Endodermal cell (in vitro differentiated cells): ENCODE measurements around the gene GGTLC2. TPM values are rescaled to one million over a fixed set of nuclear protein-coding genes. Genes with fewer than 3 reads are reported as not detected.

Source experiments
- DNase-seq: peaks from one replicate; pipeline ENCODE4 v3.0.0-alpha.2; 2017
- H3K27ac ChIP-seq: 2 replicates; pipeline ENCODE4 v1.5.1; 2013; ENCODE audit warnings: mild to moderate bottlenecking, low read depth, low read length, moderate library complexity
- H3K27me3 ChIP-seq: 2 replicates; pipeline ENCODE4 v1.6.1; 2013; ENCODE audit warnings: mild to moderate bottlenecking, low read length, moderate library complexity; ENCODE audit not compliant: insufficient read depth, control insufficient read depth, poor library complexity, severe bottlenecking
- H3K36me3 ChIP-seq: 2 replicates; pipeline ENCODE4 v1.7.0; 2013; ENCODE audit warnings: mild to moderate bottlenecking, low read length, moderate library complexity; ENCODE audit not compliant: control insufficient read depth, insufficient read depth
- H3K4me1 ChIP-seq: one replicate; pipeline ENCODE4 v1.7.0; 2013; ENCODE audit warnings: low read length; ENCODE audit not compliant: control insufficient read depth, insufficient read depth
- H3K4me3 ChIP-seq: 2 replicates; pipeline ENCODE4 v1.5.1; 2013; ENCODE audit warnings: mild to moderate bottlenecking, low read length, moderate library complexity
- H3K9ac ChIP-seq: 2 replicates; pipeline ENCODE4 v1.6.1; 2013; ENCODE audit warnings: mild to moderate bottlenecking, low read length, moderate library complexity; ENCODE audit not compliant: poor library complexity, severe bottlenecking; ENCODE audit errors: extremely low read depth
- H3K9me3 ChIP-seq: 2 replicates; pipeline ENCODE4 v1.6.1; 2013; ENCODE audit warnings: mild to moderate bottlenecking, low read length, moderate library complexity; ENCODE audit not compliant: control insufficient read depth
- H3K27ac Mint-ChIP-seq: 2 replicates; pipeline ENCODE4 v1.8.0; 2020; ENCODE audit warnings: mixed read lengths
- H3K27me3 Mint-ChIP-seq: 2 replicates; pipeline ENCODE4 v1.8.0; 2021; ENCODE audit warnings: mild to moderate bottlenecking, mixed read lengths; ENCODE audit not compliant: insufficient read depth
- H3K36me3 Mint-ChIP-seq: 2 replicates; pipeline ENCODE4 v1.8.0; 2020; ENCODE audit warnings: low read depth, mixed read lengths
- H3K4me1 Mint-ChIP-seq: 2 replicates; pipeline ENCODE4 v1.8.0; 2020; ENCODE audit warnings: mixed read lengths
- H3K4me3 Mint-ChIP-seq: 2 replicates; pipeline ENCODE4 v1.8.0; 2020; ENCODE audit warnings: mild to moderate bottlenecking, moderate library complexity, mixed read lengths
- H3K9me3 Mint-ChIP-seq: 2 replicates; pipeline ENCODE4 v1.8.0; 2020; ENCODE audit warnings: mild to moderate bottlenecking, mixed read lengths
- WGBS, 2 experiments: methylation state at CpG; one replicate each; pipeline versions ENCODE4 v1.1.5 to v1.1.7; 2013; ENCODE audit warnings: missing lambda C conversion rate in 2 of 2, mixed read lengths in 1 of 2; ENCODE audit not compliant: insufficient coverage in 1 of 2, insufficient read length in 1 of 2; 5-methylcytosine and 5-hydroxymethylcytosine counted together
- total RNA-seq, 2 donors: library from RNA; stranded (reverse); fragmentation: NEBNext Ultra II Directional in 1 of 2; extraction: Animal tissue kit (Norgen Biotek cat#: 25700) in 1 of 2; gene quantifications; 2 replicates in 1 of 2; 3 replicates in 1 of 2; pipeline ENCODE4 v1.2.1, GENCODE V29; 2021
- TF ChIP-seq, protein P1 (sequence below): fragments of 200-600 bp; sonication (generic); conservative IDR thresholded peaks from 2 replicates; pipeline ENCODE4 v1.5.0; 2021; ENCODE audit warnings: antibody characterized with exemption, mild to moderate bottlenecking

The GGTLC2 gene
- total RNA-seq, 2 donors from 2014 or later, result not detected

DNA sequence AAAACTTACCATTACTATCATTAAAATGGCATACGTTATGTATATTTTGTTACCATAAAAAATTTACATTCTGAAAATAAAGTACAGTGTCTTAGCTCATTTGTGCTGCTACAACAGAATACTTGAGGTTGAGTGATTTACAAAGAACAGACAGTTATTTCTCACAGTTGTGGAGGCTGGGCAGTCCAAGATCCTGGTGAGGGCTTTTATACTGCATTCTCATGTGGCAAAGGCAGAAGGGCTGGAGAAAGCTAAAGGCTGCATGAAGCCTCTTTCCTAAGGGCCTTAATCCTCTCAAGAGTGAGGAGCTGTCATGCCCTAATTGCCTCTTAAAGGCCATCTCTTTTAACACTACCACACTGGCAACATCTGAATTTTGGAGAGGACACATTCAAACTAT is 13.3 kb downstream of the GGTLC2 start:
- no peaks in the 10 kb centered on the region for H3K36me3 Mint-ChIP-seq
- Histone ChIP-seq H3K36me3 (no peaks in the 10 kb centered on the region), H3K9me3 (no peaks in the 10 kb centered on the region), H3K4me1 (no peaks in the 10 kb centered on the region), H3K4me3 (no peak overlapping the region), H3K27me3 (peaks cover 15% of the 10 kb centered on the region), H3K9ac (no peak overlapping the region), H3K27ac (no peak overlapping the region)
- H3K27me3 Mint-ChIP-seq, result peaks cover 74% of the 10 kb centered on the region
- no peak overlapping the region for H3K4me3 Mint-ChIP-seq
- WGBS, 2 experiments, result no CpG with 5 or more reads among the region's 1 CpG
- H3K27ac Mint-ChIP-seq, result no peak overlapping the region
- DNase-seq, result no peak
- H3K9me3 Mint-ChIP-seq, result no peaks in the 10 kb centered on the region
- TF ChIP-seq, protein P1, sequence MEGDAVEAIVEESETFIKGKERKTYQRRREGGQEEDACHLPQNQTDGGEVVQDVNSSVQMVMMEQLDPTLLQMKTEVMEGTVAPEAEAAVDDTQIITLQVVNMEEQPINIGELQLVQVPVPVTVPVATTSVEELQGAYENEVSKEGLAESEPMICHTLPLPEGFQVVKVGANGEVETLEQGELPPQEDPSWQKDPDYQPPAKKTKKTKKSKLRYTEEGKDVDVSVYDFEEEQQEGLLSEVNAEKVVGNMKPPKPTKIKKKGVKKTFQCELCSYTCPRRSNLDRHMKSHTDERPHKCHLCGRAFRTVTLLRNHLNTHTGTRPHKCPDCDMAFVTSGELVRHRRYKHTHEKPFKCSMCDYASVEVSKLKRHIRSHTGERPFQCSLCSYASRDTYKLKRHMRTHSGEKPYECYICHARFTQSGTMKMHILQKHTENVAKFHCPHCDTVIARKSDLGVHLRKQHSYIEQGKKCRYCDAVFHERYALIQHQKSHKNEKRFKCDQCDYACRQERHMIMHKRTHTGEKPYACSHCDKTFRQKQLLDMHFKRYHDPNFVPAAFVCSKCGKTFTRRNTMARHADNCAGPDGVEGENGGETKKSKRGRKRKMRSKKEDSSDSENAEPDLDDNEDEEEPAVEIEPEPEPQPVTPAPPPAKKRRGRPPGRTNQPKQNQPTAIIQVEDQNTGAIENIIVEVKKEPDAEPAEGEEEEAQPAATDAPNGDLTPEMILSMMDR, result no peak
- H3K4me1 Mint-ChIP-seq, result no peaks in the 10 kb centered on the region

DNA sequence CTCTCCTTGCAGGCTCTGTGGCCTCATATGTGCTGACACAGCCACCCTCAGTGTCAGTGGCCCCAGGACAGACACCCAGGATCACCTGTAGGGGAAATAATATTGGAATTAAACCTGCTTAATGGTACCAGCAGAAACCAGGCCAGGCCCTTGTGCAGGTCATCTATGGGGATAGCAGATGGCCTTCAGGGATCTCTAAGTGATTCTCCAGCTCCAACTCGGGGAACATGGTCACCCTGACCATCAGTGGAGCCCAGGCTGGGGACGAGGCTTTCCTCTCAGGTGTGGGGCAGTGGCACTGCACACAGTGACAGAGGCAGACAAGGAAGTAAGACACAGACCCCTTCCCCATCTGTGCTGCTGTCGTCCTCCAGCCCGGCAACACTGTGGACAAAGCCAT is 16.9 kb downstream of the GGTLC2 start:
- WGBS, 2 experiments, result 76 to 90% methylated on average over 4 of the region's 4 CpGs
- H3K27me3 Mint-ChIP-seq, result peaks cover 97% of the 10 kb centered on the region

DNA sequence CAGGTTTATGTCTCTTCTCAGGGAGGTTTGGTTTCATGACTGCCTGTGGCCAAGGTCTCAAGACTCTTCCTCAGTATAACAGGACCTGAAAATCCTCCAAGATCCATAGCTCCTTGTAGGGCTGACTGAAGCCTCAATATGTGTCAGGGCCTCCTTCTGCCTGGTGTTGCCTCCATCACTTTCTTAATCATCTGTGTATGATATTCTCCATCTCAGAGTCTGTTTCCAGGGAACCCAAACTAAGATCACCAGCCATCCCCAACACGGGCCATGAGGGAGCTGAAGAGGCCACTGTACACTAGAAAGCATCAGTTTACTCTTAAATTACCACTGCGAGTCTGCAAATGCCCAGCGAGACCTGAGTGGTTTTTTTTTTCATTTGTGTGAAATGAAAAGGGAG is 17.7 kb downstream of the GGTLC2 start:
- H3K4me1 ChIP-seq, result no peaks in the 10 kb centered on the region
- Mint-ChIP-seq H3K4me3 (no peak overlapping the region), H3K36me3 (no peaks in the 10 kb centered on the region), H3K9me3 (no peaks in the 10 kb centered on the region), H3K4me1 (no peaks in the 10 kb centered on the region), H3K27ac (no peak overlapping the region), H3K27me3 (peaks cover 94% of the 10 kb centered on the region)
- H3K9me3 ChIP-seq, result no peaks in the 10 kb centered on the region
- TF ChIP-seq, protein P1, result no peak
- H3K27me3 ChIP-seq, result peaks cover 29% of the 10 kb centered on the region
- H3K27ac ChIP-seq, result no peak overlapping the region
- DNase-seq, result no peak
- H3K9ac ChIP-seq, result no peak overlapping the region
- no peak overlapping the region for H3K4me3 ChIP-seq
- H3K36me3 ChIP-seq, result no peaks in the 10 kb centered on the region
- WGBS, 2 experiments, result 84 to 88% methylated on average over 1 to 3 of the region's 3 CpGs

More for the DNA sequence above, 16.9 kb downstream of the GGTLC2 start:
- Histone ChIP-seq H3K9me3 (no peaks in the 10 kb centered on the region), H3K27ac (no peak overlapping the region), H3K4me1 (no peaks in the 10 kb centered on the region), H3K36me3 (no peaks in the 10 kb centered on the region), H3K27me3 (peaks cover 26% of the 10 kb centered on the region), H3K4me3 (no peak overlapping the region), H3K9ac (no peak overlapping the region)
- Mint-ChIP-seq H3K27ac (no peak overlapping the region), H3K36me3 (no peaks in the 10 kb centered on the region), H3K4me3 (no peak overlapping the region), H3K4me1 (no peaks in the 10 kb centered on the region), H3K9me3 (no peaks in the 10 kb centered on the region)
- TF ChIP-seq, protein P1, result no peak
- no peak for DNase-seq
